Activated CD8-positive, alpha-beta memory T cell treated with anti-CD3 and anti-CD28 coated beads, Interleukin-2, amount 50 U/mL, for 1 hour (primary cell): ENCODE measurements around the gene TRIM8.
A peak's percentile ranks its signal among the peaks of the same experiment; 100 is the strongest.
"Not testable (repeated sequence)": the region's sequence is repeated elsewhere in the genome, so short reads cannot be mapped to it uniquely, and the experiment has no call there.

ENCODE experiments used
- DNase-seq: peaks from one replicate; pipeline ENCODE4 v3.0.0-alpha.2; 2020; ENCODE audit errors: extremely low read depth

The TRIM8 gene

DNA sequence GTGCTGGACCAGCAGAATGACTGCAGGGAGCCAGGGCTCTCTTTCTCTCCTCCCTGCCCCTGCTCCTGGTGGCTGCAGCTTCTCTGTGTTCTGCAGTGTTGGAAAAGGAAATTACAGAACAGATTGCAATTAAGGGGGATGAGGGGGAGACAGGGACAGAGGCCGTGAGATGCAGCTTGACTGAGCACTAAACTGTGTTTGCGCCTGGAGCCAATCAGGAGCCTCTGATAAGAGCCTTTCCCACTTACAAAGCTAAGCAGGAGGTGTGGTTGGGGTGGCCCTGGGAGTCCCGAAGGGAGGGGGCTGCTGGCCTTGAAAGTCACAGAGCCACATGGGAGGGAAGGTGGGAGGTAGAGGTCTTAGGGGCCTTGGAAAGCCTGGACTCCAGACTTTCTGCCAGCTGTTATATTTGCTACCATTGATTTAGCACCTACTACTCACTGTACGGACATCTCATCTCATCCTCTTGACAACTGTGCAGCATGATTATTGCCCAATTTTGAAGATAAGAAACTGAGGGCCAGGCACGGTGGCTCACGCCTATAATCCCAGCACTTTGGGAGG, 26.7 kb downstream of the TRIM8 start:
- no peak for DNase-seq

DNA sequence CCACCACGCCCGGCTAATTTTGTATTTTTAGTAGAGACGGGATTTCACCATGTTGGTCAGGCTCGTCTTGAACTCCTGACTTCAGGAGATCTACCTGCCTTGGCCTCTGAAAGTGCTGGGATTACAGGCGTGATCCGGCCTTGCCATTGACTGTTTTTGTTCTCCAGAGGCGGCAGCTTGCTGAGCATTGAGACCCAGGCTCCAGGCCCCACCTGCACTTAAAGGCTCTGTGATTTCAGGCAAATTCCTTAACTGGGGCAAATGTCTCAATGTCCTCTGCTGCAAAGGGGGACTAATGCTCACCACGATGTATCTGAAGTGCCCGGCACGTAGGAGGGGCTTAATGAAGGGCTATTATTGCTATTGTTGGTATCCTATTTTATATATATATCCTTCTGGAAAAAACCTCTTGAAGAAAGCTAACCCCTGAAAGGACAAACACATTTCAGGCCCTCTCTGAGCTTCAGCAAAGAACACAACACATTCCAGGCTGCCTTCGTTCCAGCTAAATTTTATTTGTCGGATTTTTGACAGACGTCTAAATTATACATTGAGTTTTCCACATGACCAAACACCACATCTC, 29.0 kb downstream of the TRIM8 start:
- no peak for DNase-seq

GRCh38 chr10:102673819-102674511, 29.7 kb downstream of the TRIM8 start:
- peak; percentile 51 for DNase-seq

DNA sequence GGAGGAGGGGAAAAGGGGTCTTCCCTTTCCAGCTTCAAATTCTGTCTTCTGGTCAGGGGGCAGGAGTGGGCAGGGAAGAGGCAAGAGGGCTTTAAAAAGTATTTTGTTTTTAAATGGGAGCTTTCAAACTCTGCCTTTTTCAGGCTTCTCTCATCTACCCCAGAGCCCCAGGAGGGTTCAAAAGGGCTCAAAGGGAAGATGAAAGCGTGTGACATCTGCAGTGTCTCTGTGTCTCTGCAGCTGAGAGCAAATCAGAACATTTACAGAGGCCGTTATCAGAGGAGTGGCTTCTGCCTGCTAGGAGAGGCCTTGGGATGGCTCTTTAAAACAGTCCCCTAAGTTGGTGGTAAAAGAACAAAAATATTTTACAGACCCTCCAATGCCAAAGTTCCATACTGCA, 30.3 kb downstream of the TRIM8 start:
- DNase-seq = no peak

DNA sequence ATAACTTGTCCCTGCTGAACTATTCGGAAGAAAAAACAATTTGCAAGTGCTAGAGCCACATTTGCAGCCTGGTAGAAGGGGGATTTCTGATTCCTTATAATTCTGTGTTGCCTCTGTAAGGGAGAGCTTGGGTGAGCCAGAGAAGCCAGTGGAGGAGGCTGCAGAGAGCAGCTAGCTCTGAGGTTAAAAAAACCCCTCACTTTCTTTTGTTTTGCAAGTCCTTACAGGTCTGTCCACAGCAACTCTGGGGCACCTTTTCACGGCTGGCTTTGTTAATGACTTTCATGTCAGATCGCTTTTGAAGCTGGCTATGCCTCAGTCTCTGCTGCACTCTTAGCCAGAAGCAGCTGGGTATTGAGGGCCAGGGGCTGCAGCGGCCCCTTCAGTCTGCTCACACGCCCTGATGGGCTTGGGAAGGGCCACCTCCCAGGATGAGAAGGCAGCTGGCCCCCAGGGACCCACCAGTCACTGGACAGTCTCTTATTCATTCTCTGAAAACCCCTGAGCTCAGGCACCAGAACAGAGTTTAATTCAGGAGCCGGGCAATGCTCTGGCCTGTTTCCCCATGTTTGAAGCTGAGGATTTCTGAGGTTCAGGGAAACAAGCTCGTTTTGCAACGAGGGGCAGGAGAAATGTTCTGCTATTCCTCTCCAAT, 30.9 kb downstream of the TRIM8 start:
- no peak for DNase-seq

DNA sequence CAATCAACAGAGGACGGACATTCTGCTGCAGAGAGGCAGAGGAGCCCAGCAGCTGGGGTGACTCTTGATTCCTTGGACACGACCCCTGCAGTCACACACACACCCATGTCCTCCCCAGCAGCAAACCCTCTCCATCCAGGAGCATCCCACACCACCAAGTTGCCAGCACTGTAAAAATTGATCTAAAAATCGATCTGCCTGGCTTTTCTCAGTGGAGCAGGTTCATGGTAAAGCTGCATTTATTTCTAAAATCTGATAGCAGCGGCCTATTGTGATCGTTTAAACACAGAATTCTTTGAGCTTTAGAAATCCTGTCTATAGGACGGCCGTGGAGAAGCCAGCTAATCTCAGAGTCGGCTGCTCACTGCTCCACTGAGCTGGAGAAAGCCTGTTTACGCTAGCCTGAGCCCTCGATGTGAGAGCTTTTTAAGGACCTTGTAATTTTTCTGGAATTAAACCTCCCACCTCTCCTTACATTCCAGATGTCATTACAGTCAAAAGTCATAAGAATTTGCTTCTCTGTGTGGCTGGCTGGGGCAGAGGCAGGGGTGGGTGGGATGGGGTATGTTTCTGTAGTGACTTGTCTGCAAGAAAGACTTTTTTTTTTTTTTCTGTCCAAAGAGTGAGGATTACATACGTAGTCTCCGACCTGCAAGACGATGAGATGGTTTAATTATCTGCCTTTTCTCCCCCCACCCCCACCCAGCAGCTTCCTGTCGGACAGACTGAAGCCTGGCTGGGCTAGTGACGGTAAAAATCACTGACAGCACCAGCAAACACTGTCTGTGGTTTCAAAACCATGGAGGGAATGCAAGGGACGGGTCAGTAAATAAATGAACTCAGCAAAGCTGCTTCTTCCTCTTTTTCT, 31.6 kb downstream of the TRIM8 start:
- no peak for DNase-seq

DNA sequence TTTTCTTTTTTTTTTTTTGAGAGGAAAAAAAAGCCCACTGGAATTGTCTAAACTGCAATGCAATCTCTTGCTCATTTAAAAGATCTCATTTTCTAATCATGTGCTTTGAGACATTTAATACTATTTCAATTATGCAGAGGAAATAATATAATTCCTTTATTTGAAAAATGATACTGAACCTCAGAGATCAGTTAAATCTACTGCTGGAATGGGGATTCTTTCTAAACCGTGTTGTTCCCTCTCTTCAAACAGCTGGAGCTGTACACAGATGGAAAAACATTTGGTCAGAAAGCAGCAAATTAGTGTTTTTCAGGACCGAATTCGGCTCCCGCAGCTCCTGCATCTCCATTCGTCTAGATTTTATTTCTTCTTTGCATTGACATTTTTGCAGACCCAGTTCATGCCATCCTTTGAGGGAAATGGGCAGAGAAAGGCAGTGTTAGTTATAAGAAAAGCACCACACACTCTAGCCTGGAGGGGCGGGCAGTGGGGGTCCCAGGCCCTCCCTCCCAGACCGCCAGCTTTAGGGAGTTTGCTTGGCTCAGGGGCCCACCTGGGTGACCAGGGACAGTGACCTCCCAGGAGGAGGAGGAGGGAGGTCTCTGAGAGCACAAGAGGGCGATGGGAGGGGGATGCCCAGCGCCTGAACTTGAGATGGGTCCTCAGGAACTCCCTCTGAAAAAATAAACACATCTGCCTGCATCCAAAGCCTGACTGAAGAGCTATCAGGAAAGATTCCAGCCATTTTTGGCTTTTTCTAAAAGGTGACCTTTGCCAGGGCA, 32.4 kb downstream of the TRIM8 start:
- DNase-seq = no peak

GRCh38 chr10:102677331-102678067, 33.2 kb downstream of the TRIM8 start:
- DNase-seq = no peak

- no peak for DNase-seq
Measured at GRCh38 chr10:102678068-102678400, 33.8 kb downstream of the TRIM8 start.

DNA sequence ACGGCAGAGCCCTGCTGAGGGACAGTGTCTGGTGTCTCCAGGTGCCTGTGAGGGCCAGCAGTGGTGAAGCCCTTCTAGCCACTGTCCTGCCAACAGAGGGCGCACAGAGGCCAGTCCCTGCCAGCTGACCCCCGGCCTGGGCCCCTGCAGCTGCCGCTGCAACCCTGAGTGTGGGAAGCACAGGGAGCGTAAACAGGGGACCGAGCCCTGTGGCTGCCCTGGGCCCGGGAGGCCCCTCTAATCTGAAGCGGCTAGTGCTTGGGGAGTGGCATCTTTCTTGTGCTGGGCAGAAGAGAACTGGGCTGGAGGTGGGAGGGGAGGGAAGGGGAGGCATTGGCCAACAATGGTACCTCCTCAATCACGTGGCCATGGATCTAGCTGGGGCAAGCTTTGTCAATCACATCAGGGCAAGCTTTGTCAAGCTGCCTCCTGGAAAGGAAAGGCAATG, 34.6 kb downstream of the TRIM8 start:
- no peak for DNase-seq

- no peak for DNase-seq
Measured at GRCh38 chr10:102679596-102679995, 35.3 kb downstream of the TRIM8 start.

DNA sequence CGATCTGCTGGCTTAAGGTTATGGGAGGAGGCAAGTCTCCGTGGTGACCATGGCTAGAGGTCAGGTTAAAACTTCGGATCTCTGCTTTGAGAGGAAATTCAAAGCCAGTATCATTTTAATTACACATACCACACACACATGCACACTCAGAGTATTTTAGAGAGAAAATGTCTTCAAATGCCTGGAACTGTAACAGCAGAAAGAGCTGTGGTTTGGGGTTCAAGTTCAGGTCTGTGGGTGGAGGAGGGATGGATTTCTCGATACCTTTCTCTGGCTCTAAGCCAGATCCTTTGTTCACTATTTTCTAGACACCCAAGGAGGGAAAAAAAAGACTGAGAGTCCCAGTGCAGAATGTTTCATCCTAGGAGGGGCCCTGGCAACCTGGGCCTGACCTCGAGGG, 37.4 kb downstream of the TRIM8 start:
- no peak for DNase-seq

- DNase-seq = no peak
Measured at GRCh38 chr10:102682416-102682815, 38.1 kb downstream of the TRIM8 start.

GRCh38 chr10:102682981-102683380, 38.7 kb downstream of the TRIM8 start:
- DNase-seq = no peak

DNA sequence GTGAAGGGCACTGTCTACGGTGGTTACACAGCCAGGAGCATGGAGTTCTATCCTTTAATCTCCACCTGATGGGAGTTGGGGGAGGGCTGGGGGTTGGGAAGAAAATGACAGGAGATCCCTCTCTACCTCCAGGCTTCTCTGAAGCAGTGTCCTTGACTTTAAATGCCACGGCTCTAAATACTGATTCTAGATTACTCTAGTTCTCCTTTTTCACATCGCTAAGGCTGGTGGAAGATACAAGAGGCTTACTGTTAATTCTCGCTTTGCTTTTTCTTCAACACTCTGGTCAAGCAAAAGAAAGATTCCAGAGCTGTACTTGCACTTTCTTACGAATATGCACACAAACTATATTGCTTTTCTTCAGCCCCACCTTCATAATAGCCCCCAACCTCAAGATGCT, 39.5 kb downstream of the TRIM8 start:
- DNase-seq = no peak

- no peak for DNase-seq
Measured at GRCh38 chr10:102691285-102692066, 47.2 kb downstream of the TRIM8 start.

DNA sequence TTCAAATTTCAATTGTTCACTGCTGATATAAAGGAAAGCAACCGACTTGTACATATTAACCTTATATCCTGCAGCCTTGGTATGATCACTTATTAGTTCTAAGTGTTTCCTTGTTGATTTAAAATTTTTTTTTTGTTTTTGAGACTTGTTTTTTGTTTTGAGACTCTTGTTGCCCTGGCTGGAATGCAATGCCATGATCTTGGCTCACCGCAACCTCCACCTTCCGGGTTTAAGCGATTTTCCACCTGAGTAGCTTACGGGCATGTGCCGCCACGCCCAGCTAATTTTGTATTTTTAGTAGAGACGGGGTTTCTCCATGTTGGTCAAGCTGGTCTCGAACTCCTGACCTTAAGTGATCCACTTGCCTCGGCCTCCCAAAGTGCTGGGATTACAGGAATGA, 51.1 kb downstream of the TRIM8 start:
- not testable (repeated sequence) for DNase-seq

DNA sequence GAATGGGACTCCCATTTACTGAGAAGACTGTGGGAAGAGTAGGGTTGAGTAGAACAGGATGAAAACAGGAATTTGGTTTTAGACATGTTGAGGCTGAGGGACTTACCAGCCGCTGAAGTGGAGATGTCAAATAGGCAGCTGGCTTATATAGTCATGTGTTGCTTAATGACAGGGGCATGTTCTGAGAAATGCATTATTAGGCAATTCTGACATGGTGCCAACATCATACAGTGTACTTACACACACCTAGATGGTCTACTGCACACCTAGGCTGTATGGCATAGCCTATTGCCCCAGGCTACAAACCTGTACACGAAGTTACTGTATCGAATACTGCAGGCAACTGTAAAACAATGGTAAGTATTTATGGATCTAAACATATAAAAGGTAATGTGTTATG, 52.5 kb downstream of the TRIM8 start:
- DNase-seq = no peak

DNA sequence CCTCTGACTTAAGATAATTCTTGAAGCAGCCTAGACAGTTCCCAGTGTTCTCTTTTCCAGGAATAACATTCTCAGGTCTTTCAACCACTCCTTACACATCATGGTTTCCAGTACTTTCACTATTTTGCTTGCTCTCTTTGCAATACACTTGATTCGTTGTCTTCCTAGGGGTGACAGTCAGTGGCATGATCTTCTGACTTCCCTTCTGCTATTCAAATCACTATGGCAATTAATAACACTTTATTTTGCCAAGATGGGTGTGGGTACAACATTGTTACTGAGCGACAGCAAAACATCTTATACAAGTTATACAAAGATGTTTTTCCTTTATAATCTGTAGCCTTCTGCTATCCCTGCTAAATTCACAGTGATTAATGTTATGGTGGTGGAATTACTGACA, 54.6 kb downstream of the TRIM8 start:
- no peak for DNase-seq

DNA sequence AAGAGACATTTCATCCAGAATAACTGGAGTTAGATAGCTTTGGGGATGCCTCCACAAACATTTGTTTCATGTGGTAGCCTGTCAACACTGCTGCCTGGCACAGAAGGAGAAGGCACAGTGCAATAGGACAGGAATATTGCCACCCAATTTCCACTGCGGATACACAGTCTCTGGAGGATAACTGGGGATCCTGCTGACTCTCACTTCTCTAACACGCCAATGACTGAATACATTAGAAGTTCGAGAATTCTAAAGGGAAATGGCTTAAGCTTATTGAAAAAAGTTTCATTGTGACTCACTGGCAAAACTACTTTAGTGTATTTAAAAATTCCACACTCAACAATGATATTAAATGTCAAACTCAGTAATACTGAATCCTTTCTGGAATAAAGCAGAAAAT, 57.0 kb downstream of the TRIM8 start:
- no peak for DNase-seq
